ENCODE data around the gene STK39. TPM values are rescaled to one million over a fixed set of nuclear protein-coding genes. Genes with fewer than 3 reads are reported as not detected.

Gene STK39
- total and polyA plus RNA-seq, 9 of the 15 experiments (the other 6 are each of a cell fraction or from before 2014, with no cell fraction given) = 0.19 to 0.76 (median 0.51) TPM

DNA sequence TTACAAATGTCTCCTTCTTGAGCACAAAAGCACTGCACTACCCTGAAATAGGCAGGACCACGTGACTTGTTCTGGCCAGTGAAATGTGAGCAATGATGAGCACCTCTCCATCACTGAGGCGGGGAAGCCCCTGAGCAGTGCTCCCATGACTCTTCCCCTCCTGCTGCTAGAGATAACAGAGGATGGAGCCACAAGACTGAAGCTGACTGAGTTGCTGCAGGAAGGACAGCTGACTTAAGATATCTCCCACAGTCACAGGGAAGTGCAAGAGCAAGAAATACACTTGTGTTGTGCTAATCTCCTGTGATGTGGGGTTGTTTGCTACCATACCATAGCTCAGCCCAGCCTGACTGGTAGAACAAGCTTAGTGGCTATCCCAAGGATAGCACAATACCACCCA lies 38.7 kb downstream of the STK39 start (continued):
- TF ChIP-seq RREB1 (CRISPR knock-in tag; IDR thresholded peaks at IDR 0.05) (0 out of 2 replicates have a peak, but pooled peaks have one; percentile 42), CBFA2T2 (conservative IDR thresholded peaks at IDR 0.05) (peak; percentile 48), RCOR1 (IDR thresholded peaks at IDR 0.05; ENCODE audit: borderline replicate concordance in 1 of 2, low read depth in 2 of 2, low read length in 2 of 2) (0 out of 4 replicates have a peak, but pooled peaks of 1 of the 2 experiments have one; percentile 27), TFE3 (CRISPR knock-in tag; IDR thresholded peaks at IDR 0.05) (peak; percentile 97), ZNF445 (CRISPR knock-in tag; IDR thresholded peaks at IDR 0.05; ENCODE audit: low read depth) (no peak), PPARD (CRISPR knock-in tag; IDR thresholded peaks at IDR 0.05) (no peak), ZNF263 (CRISPR knock-in tag; IDR thresholded peaks at IDR 0.05; ENCODE audit: borderline replicate concordance) (peak; percentile 96), RAD51 (IDR thresholded peaks at IDR 0.05; ENCODE audit: borderline replicate concordance, low read depth) (peak; percentile 83), TAL1 (IDR thresholded peaks at IDR 0.05) (peak; percentile 32; the same call in 1 of the 2 replicates), TCFL5 (CRISPR knock-in tag; conservative IDR thresholded peaks at IDR 0.05) (no peak), ATF4 (CRISPR knock-in tag; IDR thresholded peaks at IDR 0.05) (peak; percentile 62; the same call in 1 of the 2 replicates), ARID1B (IDR thresholded peaks at IDR 0.05) (peak; percentile 32; the same call in 1 of the 2 replicates), MEIS2 (IDR thresholded peaks at IDR 0.05; ENCODE audit: partially characterized antibody) (peak; percentile 4)
- TF ChIP-seq, protein P1, sequence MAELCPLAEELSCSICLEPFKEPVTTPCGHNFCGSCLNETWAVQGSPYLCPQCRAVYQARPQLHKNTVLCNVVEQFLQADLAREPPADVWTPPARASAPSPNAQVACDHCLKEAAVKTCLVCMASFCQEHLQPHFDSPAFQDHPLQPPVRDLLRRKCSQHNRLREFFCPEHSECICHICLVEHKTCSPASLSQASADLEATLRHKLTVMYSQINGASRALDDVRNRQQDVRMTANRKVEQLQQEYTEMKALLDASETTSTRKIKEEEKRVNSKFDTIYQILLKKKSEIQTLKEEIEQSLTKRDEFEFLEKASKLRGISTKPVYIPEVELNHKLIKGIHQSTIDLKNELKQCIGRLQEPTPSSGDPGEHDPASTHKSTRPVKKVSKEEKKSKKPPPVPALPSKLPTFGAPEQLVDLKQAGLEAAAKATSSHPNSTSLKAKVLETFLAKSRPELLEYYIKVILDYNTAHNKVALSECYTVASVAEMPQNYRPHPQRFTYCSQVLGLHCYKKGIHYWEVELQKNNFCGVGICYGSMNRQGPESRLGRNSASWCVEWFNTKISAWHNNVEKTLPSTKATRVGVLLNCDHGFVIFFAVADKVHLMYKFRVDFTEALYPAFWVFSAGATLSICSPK (IDR thresholded peaks at IDR 0.05; ENCODE audit: borderline replicate concordance) = no peak
- TF ChIP-seq, protein P2, sequence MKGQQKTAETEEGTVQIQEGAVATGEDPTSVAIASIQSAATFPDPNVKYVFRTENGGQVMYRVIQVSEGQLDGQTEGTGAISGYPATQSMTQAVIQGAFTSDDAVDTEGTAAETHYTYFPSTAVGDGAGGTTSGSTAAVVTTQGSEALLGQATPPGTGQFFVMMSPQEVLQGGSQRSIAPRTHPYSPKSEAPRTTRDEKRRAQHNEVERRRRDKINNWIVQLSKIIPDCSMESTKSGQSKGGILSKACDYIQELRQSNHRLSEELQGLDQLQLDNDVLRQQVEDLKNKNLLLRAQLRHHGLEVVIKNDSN (CRISPR knock-in tag; IDR thresholded peaks at IDR 0.05) = peak; percentile 54

All from K562 (cell line).